Measurements from ENCODE around the gene ODAD3. TPM values are rescaled to one million over a fixed set of nuclear protein-coding genes. Genes with fewer than 3 reads are reported as not detected.

Gene ODAD3
- total and polyA plus RNA-seq, 5 donors from 2014 or later = not detected

GRCh38 chr19:11378319-11379189 is 56.4 kb downstream of the ODAD3 start:
- Histone ChIP-seq H3K9me3 (ENCODE audit: control insufficient read depth in 2 of 2, low read length in 2 of 2) (no peaks in the 10 kb centered on the region), H3K36me3 (ENCODE audit: control insufficient read depth, insufficient read depth, low read length) (peaks cover 5% of the 10 kb centered on the region), H3K27ac (ENCODE audit: insufficient read depth, low read length, poor library complexity, severe bottlenecking) (no peak overlapping the region), H3K4me1 (ENCODE audit: control insufficient read depth, insufficient read depth, low read length, poor library complexity, severe bottlenecking) (peaks cover 71% of the 10 kb centered on the region), H3K4me3 (ENCODE audit: low read depth, low read length) (no peak overlapping the region), H3K27me3 (ENCODE audit: control insufficient read depth, insufficient read depth, low read length) (no peaks in the 10 kb centered on the region)
- Mint-ChIP-seq H3K36me3 (peaks cover 6% of the 10 kb centered on the region), H3K27ac (peak overlapping the region in 2 of 3 donors; percentile 20 to 62), H3K4me1 (peaks cover 5 to 50% (median 26%) of the 10 kb centered on the region in 4 donors), H3K4me3 (peak overlapping the region in 3 of 4 donors; percentile 7 to 61 (median 50)), H3K9me3 (no peaks in the 10 kb centered on the region), H3K27me3 (peaks cover 12% of the 10 kb centered on the region)
- DNase-seq (no peak), ATAC-seq (ENCODE audit: low read depth in 2 of 2) (no peak)

DNA sequence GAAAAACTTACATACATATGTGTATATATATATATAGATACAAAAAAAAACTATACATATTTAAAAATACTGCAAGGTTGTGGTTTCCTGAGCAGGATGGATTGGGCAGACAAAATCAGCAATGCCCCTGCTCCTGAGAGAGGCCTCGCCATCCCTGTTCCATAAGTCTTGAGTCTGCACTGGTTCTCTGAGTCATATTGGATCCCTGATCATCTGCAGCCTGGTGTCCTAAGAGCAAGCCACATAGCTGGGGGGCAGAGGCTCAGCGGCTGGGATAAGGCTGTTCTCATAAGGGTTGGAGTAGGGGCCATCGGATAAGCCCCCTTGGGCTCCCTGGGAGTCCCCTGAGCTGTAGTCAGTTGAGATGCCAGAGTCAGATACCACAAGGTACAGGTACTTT is 57.2 kb downstream of the ODAD3 start:
- peaks cover 5% of the 10 kb centered on the region for H3K36me3 ChIP-seq (ENCODE audit: control insufficient read depth, insufficient read depth, low read length)
- H3K4me3 Mint-ChIP-seq = peak overlapping the region in 1 of 4 donors; percentile 76
- no peak for ATAC-seq (ENCODE audit: low read depth in 2 of 2)

GRCh38 chr19:11377237-11377636 is 57.7 kb downstream of the ODAD3 start:
- Mint-ChIP-seq H3K4me1 (peaks cover 5 to 45% (median 27%) of the 10 kb centered on the region in 4 donors), H3K9me3 (no peaks in the 10 kb centered on the region), H3K36me3 (peaks cover 6% of the 10 kb centered on the region), H3K27ac (peak overlapping the region; percentile 22 to 87 (median 80)), H3K4me3 (peak overlapping the region; percentile 43 to 79 (median 62)), H3K27me3 (peaks cover 12% of the 10 kb centered on the region)
- no peak for ATAC-seq (ENCODE audit: low read depth in 2 of 2)
- no peak overlapping the region for H3K4me3 ChIP-seq (ENCODE audit: low read depth, low read length)
- H3K9me3 ChIP-seq (ENCODE audit: control insufficient read depth in 2 of 2, low read length in 2 of 2) = no peaks in the 10 kb centered on the region
- H3K27me3 ChIP-seq (ENCODE audit: control insufficient read depth, insufficient read depth, low read length) = no peaks in the 10 kb centered on the region
- DNase-seq = peak in 1 of 3 donors; percentile 70
- peaks cover 5% of the 10 kb centered on the region for H3K36me3 ChIP-seq (ENCODE audit: control insufficient read depth, insufficient read depth, low read length)
- peaks cover 62% of the 10 kb centered on the region for H3K4me1 ChIP-seq (ENCODE audit: control insufficient read depth, insufficient read depth, low read length, poor library complexity, severe bottlenecking)
- H3K27ac ChIP-seq (ENCODE audit: insufficient read depth, low read length, poor library complexity, severe bottlenecking) = peak overlapping the region; percentile 58

More for the DNA sequence above, 57.2 kb downstream of the ODAD3 start:
- H3K4me3 ChIP-seq (ENCODE audit: low read depth, low read length) = no peak overlapping the region
- Mint-ChIP-seq H3K36me3 (peaks cover 6% of the 10 kb centered on the region), H3K27ac (peak overlapping the region in 1 of 3 donors; percentile 62), H3K9me3 (no peaks in the 10 kb centered on the region), H3K4me1 (peaks cover 5 to 50% (median 27%) of the 10 kb centered on the region in 4 donors), H3K27me3 (peaks cover 12% of the 10 kb centered on the region)
- H3K27ac ChIP-seq (ENCODE audit: insufficient read depth, low read length, poor library complexity, severe bottlenecking) = no peak overlapping the region
- H3K27me3 ChIP-seq (ENCODE audit: control insufficient read depth, insufficient read depth, low read length) = no peaks in the 10 kb centered on the region
- H3K4me1 ChIP-seq (ENCODE audit: control insufficient read depth, insufficient read depth, low read length, poor library complexity, severe bottlenecking) = peaks cover 63% of the 10 kb centered on the region
- no peaks in the 10 kb centered on the region for H3K9me3 ChIP-seq (ENCODE audit: control insufficient read depth in 2 of 2, low read length in 2 of 2)
- DNase-seq = no peak

DNA sequence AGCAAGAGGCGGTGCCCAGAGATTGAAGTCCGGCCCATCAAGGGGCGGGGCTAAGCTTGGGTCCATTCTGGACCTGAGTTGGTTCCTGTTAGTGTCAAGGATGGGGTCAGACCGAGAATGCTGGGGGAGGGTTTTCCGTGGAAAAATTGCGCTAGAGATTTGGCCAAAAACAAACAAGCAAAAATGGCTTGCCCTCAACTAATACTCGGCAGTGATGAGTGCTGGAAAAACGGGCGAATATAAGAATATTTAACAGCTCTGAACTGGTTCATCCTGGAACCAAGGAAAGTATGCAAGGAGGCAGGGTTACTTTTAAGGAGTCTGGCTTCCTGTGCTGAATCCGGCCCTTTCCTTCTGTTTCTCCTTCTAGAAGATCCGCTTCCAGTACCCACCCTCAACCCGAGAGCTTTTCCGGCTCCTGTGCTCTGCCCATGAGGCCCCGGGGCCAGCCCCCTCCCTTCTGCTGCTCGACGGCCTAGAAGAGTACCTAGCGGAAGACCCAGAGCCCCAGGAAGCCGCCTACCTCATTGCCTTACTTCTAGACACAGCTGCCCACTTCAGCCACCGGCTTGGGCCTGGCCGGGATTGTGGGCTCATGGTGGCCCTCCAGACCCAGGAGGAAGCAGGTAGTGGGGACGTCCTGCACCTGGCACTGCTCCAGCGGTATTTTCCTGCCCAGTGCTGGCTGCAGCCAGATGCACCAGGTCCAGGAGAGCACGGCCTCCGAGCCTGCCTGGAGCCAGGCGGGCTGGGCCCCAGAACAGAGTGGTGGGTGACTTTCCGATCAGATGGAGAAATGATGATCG is 59.6 kb downstream of the ODAD3 start:
- Histone ChIP-seq H3K4me3 (ENCODE audit: low read depth, low read length) (peak overlapping the region; percentile 90), H3K4me1 (ENCODE audit: control insufficient read depth, insufficient read depth, low read length, poor library complexity, severe bottlenecking) (peaks cover 48% of the 10 kb centered on the region), H3K27ac (ENCODE audit: insufficient read depth, low read length, poor library complexity, severe bottlenecking) (peak overlapping the region; percentile 97), H3K36me3 (ENCODE audit: control insufficient read depth, insufficient read depth, low read length) (peaks cover 5% of the 10 kb centered on the region), H3K9me3 (ENCODE audit: control insufficient read depth in 2 of 2, low read length in 2 of 2) (no peaks in the 10 kb centered on the region), H3K27me3 (ENCODE audit: control insufficient read depth, insufficient read depth, low read length) (no peaks in the 10 kb centered on the region)
- no peaks in the 10 kb centered on the region for H3K27me3 Mint-ChIP-seq
- DNase-seq (peak; percentile 56 to 94 (median 84)), ATAC-seq (ENCODE audit: low read depth in 2 of 2) (peak; percentile 43 to 54)
- no peak overlapping the region for H3K4me3 Mint-ChIP-seq
- no peaks in the 10 kb centered on the region for H3K9me3 Mint-ChIP-seq
- peaks cover 0 to 36% (median 17%) of the 10 kb centered on the region in 4 donors for H3K4me1 Mint-ChIP-seq
- H3K27ac Mint-ChIP-seq = no peak overlapping the region
- H3K36me3 Mint-ChIP-seq = peaks cover 15% of the 10 kb centered on the region

GRCh38 chr19:11374433-11375142 is 60.3 kb downstream of the ODAD3 start, which contains the start of gene SWSAP1:
SWSAP1 (plus strand) TSS chr19:11374666; CDS start chr19:11374681, 15 bp downstream.
- Mint-ChIP-seq H3K4me3 (peak within 1 kb of the TSS in 1 of 4 donors; percentile 15), H3K36me3 (peaks cover 16% of the 10 kb centered on the region), H3K27me3 (no peaks in the 10 kb centered on the region), H3K27ac (no peak within 1 kb of the TSS), H3K9me3 (no peaks in the 10 kb centered on the region), H3K4me1 (peaks cover 0 to 29% (median 12%) of the 10 kb centered on the region in 4 donors)
- H3K36me3 ChIP-seq (ENCODE audit: control insufficient read depth, insufficient read depth, low read length) = peaks cover 5% of the 10 kb centered on the region
- peak; percentile 89 to 92 for ATAC-seq (ENCODE audit: low read depth in 2 of 2)
- H3K4me1 ChIP-seq (ENCODE audit: control insufficient read depth, insufficient read depth, low read length, poor library complexity, severe bottlenecking) = peaks cover 42% of the 10 kb centered on the region
- H3K4me3 ChIP-seq (ENCODE audit: low read depth, low read length) = peak within 1 kb of the TSS; percentile 90
- DNase-seq = peak; percentile 96 to 100 (median 99)
- peak within 1 kb of the TSS; percentile 97 for H3K27ac ChIP-seq (ENCODE audit: insufficient read depth, low read length, poor library complexity, severe bottlenecking)
- H3K9me3 ChIP-seq (ENCODE audit: control insufficient read depth in 2 of 2, low read length in 2 of 2) = no peaks in the 10 kb centered on the region
- H3K27me3 ChIP-seq (ENCODE audit: control insufficient read depth, insufficient read depth, low read length) = no peaks in the 10 kb centered on the region

GRCh38 chr19:11373885-11374432 is 61.0 kb downstream of the ODAD3 start:
- Histone ChIP-seq H3K4me1 (ENCODE audit: control insufficient read depth, insufficient read depth, low read length, poor library complexity, severe bottlenecking) (peaks cover 42% of the 10 kb centered on the region), H3K27ac (ENCODE audit: insufficient read depth, low read length, poor library complexity, severe bottlenecking) (peak overlapping the region; percentile 97), H3K9me3 (ENCODE audit: control insufficient read depth in 2 of 2, low read length in 2 of 2) (no peaks in the 10 kb centered on the region), H3K36me3 (ENCODE audit: control insufficient read depth, insufficient read depth, low read length) (peaks cover 5% of the 10 kb centered on the region), H3K27me3 (ENCODE audit: control insufficient read depth, insufficient read depth, low read length) (no peaks in the 10 kb centered on the region), H3K4me3 (ENCODE audit: low read depth, low read length) (peak overlapping the region; percentile 90)
- no peak overlapping the region for H3K27ac Mint-ChIP-seq
- peaks cover 22% of the 10 kb centered on the region for H3K36me3 Mint-ChIP-seq
- DNase-seq = no peak
- H3K27me3 Mint-ChIP-seq = no peaks in the 10 kb centered on the region
- ATAC-seq (ENCODE audit: low read depth in 2 of 2) = no peak
- H3K4me3 Mint-ChIP-seq = peak overlapping the region in 1 of 4 donors; percentile 15
- H3K9me3 Mint-ChIP-seq = no peaks in the 10 kb centered on the region
- H3K4me1 Mint-ChIP-seq = peaks cover 0 to 25% (median 12%) of the 10 kb centered on the region in 4 donors

Data from CD4-positive, CD25-positive, alpha-beta regulatory T cell (primary cell).